Activated CD4-positive, alpha-beta T cell treated with anti-CD3 and anti-CD28 coated beads, Interleukin-2, amount 10 ng/mL, durations not matched to agents 24 days and 14 days (primary cell): ENCODE results near the gene EMX2. TPM values are rescaled to one million over a fixed set of nuclear protein-coding genes. Genes with fewer than 3 reads are reported as not detected.

Experiments
- DNase-seq: peaks from one replicate; pipeline ENCODE4 v3.0.0; 2022
- H3K27ac Mint-ChIP-seq: one replicate; pipeline ENCODE4 v1.8.0; 2022; ENCODE audit warnings: mild to moderate bottlenecking, mixed read lengths
- H3K27me3 Mint-ChIP-seq: one replicate; pipeline ENCODE4 v1.8.0; 2022; ENCODE audit warnings: mixed read lengths
- H3K36me3 Mint-ChIP-seq: one replicate; pipeline ENCODE4 v1.8.0; 2022; ENCODE audit warnings: low read depth, mild to moderate bottlenecking, mixed read lengths
- H3K4me1 Mint-ChIP-seq: one replicate; pipeline ENCODE4 v1.8.0; 2021; ENCODE audit warnings: mixed read lengths
- H3K4me3 Mint-ChIP-seq: one replicate; pipeline ENCODE4 v1.8.0; 2022; ENCODE audit warnings: mild to moderate bottlenecking, moderate library complexity, mixed read lengths
- H3K9me3 Mint-ChIP-seq: one replicate; pipeline ENCODE4 v1.8.0; 2021; ENCODE audit warnings: mixed read lengths
- intact Hi-C: fragments of 100-400 bp; cut with micrococcal nuclease; formaldehyde crosslinking; loops from one replicate; pipeline ENCODE4 v1.15.1; 2023
- total RNA-seq: library from RNA; stranded (reverse); gene quantifications from 2 replicates; pipeline ENCODE4 v1.2.3, GENCODE V29; 2022

Gene EMX2
- total RNA-seq, 1 donor from 2014 or later: not detected

- peaks cover 9% of the 10 kb centered on the region for H3K4me1 Mint-ChIP-seq
- H3K4me3 Mint-ChIP-seq: no peak overlapping the region
- intact Hi-C loops: loop anchor here (5.0 kb wide), 1 partner anchor 180 kb away; no protein-coding TSS in a partner anchor
- H3K36me3 Mint-ChIP-seq: peaks cover 2% of the 10 kb centered on the region
- H3K9me3 Mint-ChIP-seq: no peaks in the 10 kb centered on the region
- peak overlapping the region; percentile 79 for H3K27ac Mint-ChIP-seq
- H3K27me3 Mint-ChIP-seq: peaks cover 77% of the 10 kb centered on the region
- DNase-seq: no peak
Measured at GRCh38 chr10:117552156-117552631, 9.6 kb downstream of the EMX2 start.

GRCh38 chr10:117552701-117553141 is 10.2 kb downstream of the EMX2 start:
- Mint-ChIP-seq H3K4me1 (peaks cover 9% of the 10 kb centered on the region), H3K27me3 (peaks cover 72% of the 10 kb centered on the region), H3K9me3 (no peaks in the 10 kb centered on the region), H3K36me3 (peaks cover 2% of the 10 kb centered on the region), H3K4me3 (no peak overlapping the region), H3K27ac (peak overlapping the region; percentile 50)
- DNase-seq: no peak
- intact Hi-C loops: loop anchor here (5.0 kb wide), 1 partner anchor 180 kb away; no protein-coding TSS in a partner anchor

GRCh38 chr10:117553142-117553814 is 10.7 kb downstream of the EMX2 start:
- no peak overlapping the region for H3K27ac Mint-ChIP-seq
- DNase-seq: no peak
- peaks cover 67% of the 10 kb centered on the region for H3K27me3 Mint-ChIP-seq
- no peak overlapping the region for H3K4me3 Mint-ChIP-seq
- intact Hi-C loops: loop anchor here (5.0 kb wide), 1 partner anchor 179 kb away; no protein-coding TSS in a partner anchor
- no peaks in the 10 kb centered on the region for H3K9me3 Mint-ChIP-seq
- peaks cover 2% of the 10 kb centered on the region for H3K36me3 Mint-ChIP-seq
- peaks cover 4% of the 10 kb centered on the region for H3K4me1 Mint-ChIP-seq

- no peak overlapping the region for H3K4me3 Mint-ChIP-seq
- peaks cover 2% of the 10 kb centered on the region for H3K36me3 Mint-ChIP-seq
- intact Hi-C loops: loop anchor here (5.0 kb wide), 1 partner anchor 179 kb away; no protein-coding TSS in a partner anchor
- DNase-seq: no peak
- H3K4me1 Mint-ChIP-seq: peaks cover 4% of the 10 kb centered on the region
- peaks cover 61% of the 10 kb centered on the region for H3K27me3 Mint-ChIP-seq
- H3K27ac Mint-ChIP-seq: peak overlapping the region; percentile 62
- no peaks in the 10 kb centered on the region for H3K9me3 Mint-ChIP-seq
Measured at GRCh38 chr10:117553815-117554172, 11.2 kb downstream of the EMX2 start.

GRCh38 chr10:117554241-117554814 is 11.8 kb downstream of the EMX2 start:
- H3K4me3 Mint-ChIP-seq: no peak overlapping the region
- intact Hi-C loops: loop anchor here (5.0 kb wide), 1 partner anchor 178 kb away; no protein-coding TSS in a partner anchor
- peaks cover 4% of the 10 kb centered on the region for H3K4me1 Mint-ChIP-seq
- DNase-seq: no peak
- no peaks in the 10 kb centered on the region for H3K9me3 Mint-ChIP-seq
- peaks cover 56% of the 10 kb centered on the region for H3K27me3 Mint-ChIP-seq
- peaks cover 2% of the 10 kb centered on the region for H3K36me3 Mint-ChIP-seq
- H3K27ac Mint-ChIP-seq: no peak overlapping the region

- H3K27ac Mint-ChIP-seq: no peak overlapping the region
- intact Hi-C loops: no loop called here
Measured at GRCh38 chr10:117555017-117555416, 12.5 kb downstream of the EMX2 start.

GRCh38 chr10:117555863-117556262 is 13.3 kb downstream of the EMX2 start:
- intact Hi-C loops: no loop called here
- Mint-ChIP-seq H3K9me3 (no peaks in the 10 kb centered on the region), H3K27me3 (peaks cover 41% of the 10 kb centered on the region)

More at GRCh38 chr10:117555017-117555416, 12.5 kb downstream of the EMX2 start:
- peaks cover 4% of the 10 kb centered on the region for H3K4me1 Mint-ChIP-seq
- no peaks in the 10 kb centered on the region for H3K9me3 Mint-ChIP-seq
- H3K4me3 Mint-ChIP-seq: no peak overlapping the region
- no peak for DNase-seq
- H3K27me3 Mint-ChIP-seq: peaks cover 49% of the 10 kb centered on the region
- peaks cover 2% of the 10 kb centered on the region for H3K36me3 Mint-ChIP-seq

GRCh38 chr10:117556356-117556755 is 13.8 kb downstream of the EMX2 start:
- H3K9me3 Mint-ChIP-seq: no peaks in the 10 kb centered on the region
- no peak overlapping the region for H3K4me3 Mint-ChIP-seq
- H3K4me1 Mint-ChIP-seq: peaks cover 4% of the 10 kb centered on the region
- no peak overlapping the region for H3K27ac Mint-ChIP-seq
- DNase-seq: no peak
- intact Hi-C loops: no loop called here
- peaks cover 36% of the 10 kb centered on the region for H3K27me3 Mint-ChIP-seq
- peaks cover 2% of the 10 kb centered on the region for H3K36me3 Mint-ChIP-seq

More at GRCh38 chr10:117555863-117556262, 13.3 kb downstream of the EMX2 start:
- peaks cover 4% of the 10 kb centered on the region for H3K4me1 Mint-ChIP-seq
- H3K4me3 Mint-ChIP-seq: no peak overlapping the region
- no peak overlapping the region for H3K27ac Mint-ChIP-seq
- peaks cover 2% of the 10 kb centered on the region for H3K36me3 Mint-ChIP-seq
- no peak for DNase-seq

GRCh38 chr10:117559712-117560111 is 17.2 kb downstream of the EMX2 start:
- intact Hi-C loops: loop anchor here (10.0 kb wide), 1 partner anchor 135 kb away; no protein-coding TSS in a partner anchor
- Mint-ChIP-seq H3K4me1 (no peaks in the 10 kb centered on the region), H3K9me3 (no peaks in the 10 kb centered on the region), H3K4me3 (no peak overlapping the region), H3K27me3 (peaks cover 8% of the 10 kb centered on the region), H3K27ac (no peak overlapping the region), H3K36me3 (no peaks in the 10 kb centered on the region)
- no peak for DNase-seq

GRCh38 chr10:117560942-117561341 is 18.4 kb downstream of the EMX2 start:
- no peak overlapping the region for H3K4me3 Mint-ChIP-seq
- H3K9me3 Mint-ChIP-seq: no peaks in the 10 kb centered on the region
- DNase-seq: no peak
- H3K36me3 Mint-ChIP-seq: no peaks in the 10 kb centered on the region
- no peak overlapping the region for H3K27ac Mint-ChIP-seq
- H3K4me1 Mint-ChIP-seq: no peaks in the 10 kb centered on the region
- intact Hi-C loops: loop anchor here (10.0 kb wide), 1 partner anchor 134 kb away; no protein-coding TSS in a partner anchor
- H3K27me3 Mint-ChIP-seq: no peaks in the 10 kb centered on the region

- no peaks in the 10 kb centered on the region for H3K9me3 Mint-ChIP-seq
- H3K27me3 Mint-ChIP-seq: no peaks in the 10 kb centered on the region
- H3K27ac Mint-ChIP-seq: no peak overlapping the region
- H3K4me3 Mint-ChIP-seq: no peak overlapping the region
- H3K4me1 Mint-ChIP-seq: no peaks in the 10 kb centered on the region
- H3K36me3 Mint-ChIP-seq: no peaks in the 10 kb centered on the region
- DNase-seq: no peak
- intact Hi-C loops: loop anchor here (10.0 kb wide), 1 partner anchor 133 kb away; no protein-coding TSS in a partner anchor
Measured at GRCh38 chr10:117562220-117562619, 19.7 kb downstream of the EMX2 start.

- H3K36me3 Mint-ChIP-seq: no peaks in the 10 kb centered on the region
- intact Hi-C loops: loop anchor here (10.0 kb wide), 1 partner anchor 132 kb away; no protein-coding TSS in a partner anchor
- H3K4me3 Mint-ChIP-seq: no peak overlapping the region
- H3K27me3 Mint-ChIP-seq: no peaks in the 10 kb centered on the region
- H3K4me1 Mint-ChIP-seq: no peaks in the 10 kb centered on the region
- no peak for DNase-seq
- no peaks in the 10 kb centered on the region for H3K9me3 Mint-ChIP-seq
- H3K27ac Mint-ChIP-seq: no peak overlapping the region
Measured at GRCh38 chr10:117562896-117563737, 20.6 kb downstream of the EMX2 start.

- no peaks in the 10 kb centered on the region for H3K27me3 Mint-ChIP-seq
- H3K27ac Mint-ChIP-seq: no peak overlapping the region
- no peaks in the 10 kb centered on the region for H3K9me3 Mint-ChIP-seq
- intact Hi-C loops: loop anchor here (10.0 kb wide), 1 partner anchor 131 kb away; no protein-coding TSS in a partner anchor
- no peak overlapping the region for H3K4me3 Mint-ChIP-seq
- H3K36me3 Mint-ChIP-seq: no peaks in the 10 kb centered on the region
- no peak for DNase-seq
- no peaks in the 10 kb centered on the region for H3K4me1 Mint-ChIP-seq
Measured at GRCh38 chr10:117563780-117564179, 21.2 kb downstream of the EMX2 start.
